GM12878 (cell line): ENCODE data around the gene SEPTIN10. TPM values are rescaled to one million over a fixed set of nuclear protein-coding genes. Genes with fewer than 3 reads are reported as not detected.

Source experiments
- ATAC-seq: fragments of 200-7000 bp; cut with Tn5 transposase; 3 replicates; pipeline ENCODE4 v1.9.1; 2020; ENCODE audit warnings: mild to moderate bottlenecking, moderate library complexity
- BruUV-seq: library from RNA; stranded (reverse); fragments of 400-500 nt; replicated peaks from 2 replicates; lab custom pipeline; 2021; lab: Mats Ljungman, UMichigan
- CTCF ChIA-PET: fragments of 300-600 bp; sonication (Branson Sonifier 250); formaldehyde crosslinking; extraction: SDS; loops from one replicate; lab custom pipeline; 2021; ENCODE audit warnings: inconsistent platforms; lab: Yijun Ruan, JAX
- POLR2A ChIA-PET: fragments of 350-600 bp; formaldehyde crosslinking; extraction: SDS; loops from one replicate; lab custom pipeline; 2021; ENCODE audit warnings: inconsistent platforms; lab: Charles Lee
- RAD21 ChIA-PET: fragments of 300-600 bp; sonication (Branson Sonifier 250); formaldehyde crosslinking; loops from one replicate; lab custom pipeline; 2023; ENCODE audit warnings: antibody characterized with exemption; ENCODE audit not compliant: unreplicated experiment; lab: Charles Lee
- SMC1A ChIA-PET: fragments of 300-600 bp; sonication (Branson Sonifier 250); formaldehyde crosslinking; loops from one replicate; lab custom pipeline; 2023; ENCODE audit not compliant: unreplicated experiment, uncharacterized antibody; lab: Charles Lee
- DNase-seq: peaks from one replicate; pipeline ENCODE4 v3.0.0-alpha.2; 2011; ENCODE audit warnings: low read depth, low spot score
- FAIRE-seq: peaks from 3 replicates; lab custom pipeline; 2011; peaks lifted over from hg19 to GRCh38; lab: Jason Lieb, UNC
- H2AFZ ChIP-seq: 2 replicates; pipeline ENCODE4 v1.6.0; 2011; ENCODE audit warnings: low read depth, low read length, control low read depth; ENCODE audit not compliant: control insufficient read depth
- H3K27ac ChIP-seq: 2 replicates; pipeline ENCODE4 v1.5.1; 2011; ENCODE audit warnings: control low read depth; ENCODE audit not compliant: control insufficient read depth, insufficient read depth
- H3K27me3 ChIP-seq, 2 experiments: replicated peaks in 1 of 2; 2 replicates each; pipeline versions ENCODE4 v1.6.0 to v1.6.1; 2011; ENCODE audit warnings: low read length in 1 of 2; ENCODE audit not compliant: control insufficient read depth in 2 of 2, insufficient read depth in 2 of 2
- H3K36me3 ChIP-seq, 2 experiments: 2 replicates each; pipeline ENCODE4 v1.5.1; 2011; ENCODE audit warnings: low read length in 1 of 2; ENCODE audit not compliant: control insufficient read depth in 2 of 2, insufficient read depth in 2 of 2
- H3K4me1 ChIP-seq: 2 replicates; pipeline ENCODE4 v1.6.1; 2011; ENCODE audit warnings: mild to moderate bottlenecking, low read length, moderate library complexity, mixed read lengths; ENCODE audit not compliant: control insufficient read depth, insufficient read depth
- H3K4me2 ChIP-seq: 2 replicates; pipeline ENCODE4 v1.6.0; 2011; ENCODE audit warnings: control low read depth; ENCODE audit not compliant: control insufficient read depth, insufficient read depth
- H3K4me3 ChIP-seq: fragments of 200-600 bp; sonication (generic); 2 replicates; pipeline ENCODE4 v1.5.1; 2016
- H3K79me2 ChIP-seq: 2 replicates; pipeline ENCODE4 v1.6.0; 2011; ENCODE audit warnings: low read length; ENCODE audit not compliant: control insufficient read depth, insufficient read depth
- H3K9ac ChIP-seq: 2 replicates; pipeline ENCODE4 v1.8.0; 2011; ENCODE audit warnings: low read length, control low read depth, mixed read lengths; ENCODE audit not compliant: control insufficient read depth, insufficient read depth
- H3K9me3 ChIP-seq: replicated peaks from 3 replicates; pipeline ENCODE4 v1.5.1; 2011; ENCODE audit warnings: mild to moderate bottlenecking, low read length; ENCODE audit not compliant: control insufficient read depth, insufficient read depth
- H4K20me1 ChIP-seq: 2 replicates; pipeline ENCODE4 v1.6.0; 2011; ENCODE audit not compliant: control insufficient read depth, insufficient read depth
- FOXM1 ChIP-seq: IDR thresholded peaks from 2 replicates; pipeline ENCODE4 v1.6.1; 2012; ENCODE audit warnings: low read depth, mild to moderate bottlenecking, inconsistent platforms, low read length, moderate library complexity
- GATAD2B ChIP-seq: fragments of 450-650 bp; conservative IDR thresholded peaks from 2 replicates; pipeline ENCODE4 v1.6.1; 2017; ENCODE audit warnings: low read depth, mild to moderate bottlenecking, moderate library complexity
- HDAC2 ChIP-seq: fragments of 200-600 bp; sonication (generic); IDR thresholded peaks from 2 replicates; pipeline ENCODE4 v1.6.1; 2017
- HDGF ChIP-seq: fragments of 450-650 bp; IDR thresholded peaks from 2 replicates; pipeline ENCODE4 v1.6.1; 2016; ENCODE audit warnings: antibody characterized with exemption
- IKZF1 ChIP-seq: fragments of 450-650 bp; conservative IDR thresholded peaks from 2 replicates; pipeline ENCODE4 v1.6.1; 2017; ENCODE audit warnings: antibody characterized with exemption, mild to moderate bottlenecking
- IRF5 ChIP-seq: fragments of 450-650 bp; IDR thresholded peaks from 2 replicates; pipeline ENCODE4 v1.6.1; 2017; ENCODE audit warnings: borderline replicate concordance
- JUNB ChIP-seq: IDR thresholded peaks from 2 replicates; pipeline ENCODE4 v1.6.1; 2016; ENCODE audit warnings: antibody characterized with exemption, mild to moderate bottlenecking
- MYC ChIP-seq: IDR thresholded peaks from 2 replicates; pipeline ENCODE4 v1.6.1; 2011; ENCODE audit warnings: mild to moderate bottlenecking, low read length, moderate library complexity, inconsistent platforms; ENCODE audit not compliant: insufficient read depth, insufficient replicate concordance, insufficient read length, severe bottlenecking
- NBN ChIP-seq: fragments of 450-650 bp; IDR thresholded peaks from 2 replicates; pipeline ENCODE4 v1.6.1; 2016
- NFYB ChIP-seq: IDR thresholded peaks from 2 replicates; pipeline ENCODE4 v1.6.1; 2011; ENCODE audit warnings: low read depth, mild to moderate bottlenecking, low read length, improper control_type of control experiment, moderate library complexity; ENCODE audit not compliant: insufficient read depth
- NR2C1 ChIP-seq: fragments of 450-650 bp; IDR thresholded peaks from 2 replicates; pipeline ENCODE4 v1.6.1; 2017; ENCODE audit warnings: antibody characterized with exemption, mild to moderate bottlenecking, moderate library complexity
- POLR2AphosphoS5 ChIP-seq: IDR thresholded peaks from 2 replicates; pipeline ENCODE4 v1.6.1; 2011; ENCODE audit warnings: mild to moderate bottlenecking, low read length, inconsistent platforms
- SIX5 ChIP-seq: IDR thresholded peaks from 2 replicates; pipeline ENCODE4 v1.6.1; 2011; ENCODE audit warnings: mild to moderate bottlenecking, low read depth, low read length, moderate library complexity; ENCODE audit not compliant: severe bottlenecking
- SMAD1 ChIP-seq: fragments of 450-650 bp; IDR thresholded peaks from 2 replicates; pipeline ENCODE4 v1.6.1; 2018; ENCODE audit warnings: mild to moderate bottlenecking, low read depth; ENCODE audit not compliant: partially characterized antibody
- SMARCA5 ChIP-seq: fragments of 450-650 bp; IDR thresholded peaks from 2 replicates; pipeline ENCODE4 v1.6.1; 2017; ENCODE audit warnings: mild to moderate bottlenecking
- SMC3 ChIP-seq: IDR thresholded peaks from 2 replicates; pipeline ENCODE4 v1.6.1; 2011; ENCODE audit warnings: low read length, improper control_type of control experiment, borderline replicate concordance
- SREBF1 ChIP-seq: IDR thresholded peaks from 2 replicates; pipeline ENCODE4 v1.6.1; 2012; ENCODE audit warnings: mild to moderate bottlenecking, low read length
- ZNF274 ChIP-seq: IDR thresholded peaks from one replicate; pipeline ENCODE4 v1.8.0; 2011; ENCODE audit not compliant: insufficient read length, insufficient read depth
- ZNF592 ChIP-seq: fragments of 450-650 bp; IDR thresholded peaks from 2 replicates; pipeline ENCODE4 v1.6.1; 2017; ENCODE audit warnings: mild to moderate bottlenecking, moderate library complexity
- WGBS: methylation state at CpG from one replicate; pipeline ENCODE4 v1.1.6; 2016; ENCODE audit warnings: low lambda C conversion rate; ENCODE audit not compliant: insufficient replicate concordance, insufficient coverage; ENCODE audit errors: missing lambda C conversion rate; 5-methylcytosine and 5-hydroxymethylcytosine counted together
- in situ Hi-C: fragments of 300-500 bp; cut with MboI; formaldehyde crosslinking; loops from 9 replicates; pipeline ENCODE4 v1.14.3; 2018; ENCODE audit warnings: mixed read lengths
- intact Hi-C: fragments of 100-400 bp; cut with micrococcal nuclease; formaldehyde crosslinking; loops from one replicate; pipeline ENCODE4 v1.14.2; 2022; ENCODE audit not compliant: unreplicated experiment
- polyA plus RNA-seq, 11 experiments: library from polyadenylated mRNA; depleted of rRNA in 4 of 11; unstranded in 6 of 11; stranded (reverse) in 5 of 11; fragments of >200 nt; fragmentation: Nextera tagmentation in 4 of 11; fragmentation: Illumina TruSeq in 1 of 11; extraction: Ambion mirVana in 4 of 11; extraction: Trizol in 1 of 11; gene quantifications; 1 replicate in 1 of 11; 2 replicates in 10 of 11; pipeline versions ENCODE4 v1.2.1 to v1.2.3, GENCODE V29; 2011 to 2016; ENCODE audit warnings: inconsistent platforms in 2 of 11, missing spikeins in 2 of 11, low read depth in 1 of 11
- total RNA-seq, 4 experiments: library from RNA; depleted of rRNA in 3 of 4; stranded (reverse); fragments of >200 nt in 3 of 4; fragmentation: Illumina TruSeq in 1 of 4; extraction: Trizol in 1 of 4; gene quantifications; 2 replicates each; pipeline versions ENCODE4 v1.2.1 to v1.2.3, GENCODE V29; 2013 to 2021

The SEPTIN10 gene
- total and polyA plus RNA-seq, 10 of the 15 experiments (the other 5 are each of a cell fraction or from before 2014, with no cell fraction given) = 20.2 to 132 (median 62.7) TPM

DNA sequence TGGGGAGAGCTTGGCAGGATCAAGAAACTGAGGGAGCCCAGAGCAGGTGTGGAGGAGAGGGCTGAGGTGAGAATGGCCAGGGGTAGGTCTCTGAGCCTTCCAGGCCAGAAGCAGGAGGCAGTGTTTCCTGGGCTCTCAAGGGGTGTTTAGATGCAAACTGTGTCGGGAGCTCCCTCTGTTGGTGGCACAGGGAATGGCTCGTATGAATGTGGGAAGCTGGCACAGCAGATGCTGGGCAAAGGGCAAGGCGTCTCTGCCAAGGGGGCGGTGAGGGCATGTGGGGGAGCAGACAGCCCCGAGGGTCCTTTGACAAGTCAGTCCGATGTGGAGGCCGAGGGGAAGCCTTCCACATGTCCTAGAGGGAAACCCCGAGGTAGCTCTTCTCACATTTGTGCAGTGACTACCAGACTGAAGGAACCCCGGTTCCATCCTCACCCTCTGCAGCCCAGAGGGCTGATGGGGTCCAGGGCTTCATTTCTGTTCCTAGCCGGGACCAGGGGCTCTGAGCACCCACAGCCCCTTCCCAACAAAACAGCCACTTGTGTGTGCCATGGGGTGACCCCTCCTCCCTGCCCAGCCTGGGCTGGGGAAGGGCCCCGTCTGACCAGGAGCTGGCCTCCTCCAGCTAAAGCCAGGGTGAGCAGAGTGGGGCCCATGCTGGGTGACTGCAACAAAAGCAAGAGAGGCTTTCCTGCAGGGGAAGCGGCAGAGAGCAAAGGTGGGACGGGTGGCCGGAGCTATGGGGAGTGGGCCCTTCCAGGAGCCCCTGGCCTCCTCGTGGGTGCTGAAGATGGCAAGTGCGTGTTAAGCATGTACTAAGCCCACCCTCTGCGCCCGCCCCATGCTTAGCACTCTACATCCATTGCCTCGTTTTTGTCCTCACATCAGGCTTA lies 103.4 kb downstream of the SEPTIN10 start:
- SMC1A ChIA-PET = interaction anchor here (0.6 to 4.3 kb wide), 34 partner anchors 11 to 655 kb away, joined by 3 to 44 read pairs (median 3); partner anchors contain the start of gene SH3RF3
- Histone ChIP-seq H3K27me3 (no peaks in the 10 kb centered on the region), H2AFZ (peak overlapping the region; percentile 20; the same call in 1 of the 2 replicates), H3K4me3 (no peak overlapping the region), H4K20me1 (no peaks in the 10 kb centered on the region), H3K4me1 (peaks cover 38% of the 10 kb centered on the region), H3K9ac (no peak overlapping the region), H3K4me2 (no peak overlapping the region), H3K27ac (no peak overlapping the region), H3K36me3 (no peaks in the 10 kb centered on the region), H3K9me3 (no peaks in the 10 kb centered on the region; the same call in 2 of the 3 replicates), H3K79me2 (no peaks in the 10 kb centered on the region)
- BruUV-seq = no TSS peak
- FAIRE-seq = peak; percentile 86
- POLR2A ChIA-PET = interaction anchor here (1.0 kb wide), 1 partner anchor 384 kb away, joined by 3 read pairs; no protein-coding TSS in a partner anchor
- RAD21 ChIA-PET = interaction anchor here (0.8 to 2.7 kb wide), 29 partner anchors 10 to 734 kb away, joined by 3 to 67 read pairs (median 4); partner anchors contain the start of gene SH3RF3
- DNase-seq = peak; percentile 27
- intact Hi-C loops (loop anchor here (1.0 to 10.0 kb wide), 7 partner anchors 113 to 655 kb away; no protein-coding TSS in a partner anchor), in situ Hi-C loops (no loop called here)
- CTCF ChIA-PET = interaction anchor here (0.6 to 3.5 kb wide), 58 partner anchors 11 to 656 kb away, joined by 3 to 62 read pairs (median 4); partner anchors contain the start of gene SH3RF3
- 43% methylated on average over 17 of the region's 19 CpGs for WGBS
- ATAC-seq = peak; percentile 53
- no peak for TF ChIP-seq JUNB
- no peak for TF ChIP-seq SIX5
- no peak for TF ChIP-seq ZNF274
- no peak for TF ChIP-seq NFYB
- TF ChIP-seq IRF5 = no peak
- TF ChIP-seq NBN = no peak
- peak; percentile 38; the same call in 1 of the 2 replicates for TF ChIP-seq IKZF1
- no peak for TF ChIP-seq POLR2AphosphoS5
- TF ChIP-seq SMARCA5 = peak; percentile 82
- TF ChIP-seq SMC3 = peak; percentile 91
- TF ChIP-seq HDAC2 = no peak
- no peak for TF ChIP-seq SMAD1
- peak; percentile 62; the same call in 1 of the 2 replicates for TF ChIP-seq ZNF592
- no peak for TF ChIP-seq NR2C1
- TF ChIP-seq MYC = no peak
- 0 out of 2 replicates have a peak, but pooled peaks have one; percentile 8 for TF ChIP-seq FOXM1
- 0 out of 2 replicates have a peak, but pooled peaks have one; percentile 34 for TF ChIP-seq GATAD2B
- TF ChIP-seq SREBF1 = no peak
- peak; percentile 42; the same call in 1 of the 2 replicates for TF ChIP-seq HDGF
